H1 (cell line): Measurements from ENCODE around the gene ZNF804B. TPM values are rescaled to one million over a fixed set of nuclear protein-coding genes. Genes with fewer than 3 reads are reported as not detected.

Source experiments
- CTCF ChIA-PET: fragments of 300-600 bp; sonication (Branson Sonifier 250); formaldehyde crosslinking; loops from one replicate; lab custom pipeline; 2021; ENCODE audit not compliant: partially characterized antibody; lab: Charles Lee
- POLR2A ChIA-PET: fragments of 300-600 bp; sonication (Branson Sonifier 250); formaldehyde crosslinking; loops from one replicate; lab custom pipeline; 2021; ENCODE audit warnings: inconsistent platforms; ENCODE audit not compliant: partially characterized antibody; lab: Charles Lee
- DNase-seq, 2 experiments: peaks; one replicate each; pipeline versions ENCODE4 v3.0.0 to v3.0.0-alpha.2; 2010 to 2022; ENCODE audit warnings: low spot score in 2 of 2, low read depth in 1 of 2, mixed read lengths in 1 of 2
- FAIRE-seq: peaks from 2 replicates; lab custom pipeline; 2011; peaks lifted over from hg19 to GRCh38; lab: Jason Lieb, UNC
- H2AFZ ChIP-seq: 2 replicates; pipeline ENCODE4 v1.8.1; 2012; ENCODE audit warnings: low read length, inconsistent platforms
- H2AK5ac ChIP-seq: 2 replicates; pipeline ENCODE4 v1.6.1; 2013; ENCODE audit warnings: low read depth, low read length
- H2BK120ac ChIP-seq: replicated peaks from 2 replicates; pipeline ENCODE3; 2013; ENCODE audit warnings: low read depth, low read length, inconsistent platforms
- H2BK12ac ChIP-seq: 2 replicates; pipeline ENCODE4 v1.6.1; 2013; ENCODE audit warnings: low read depth, low read length
- H2BK15ac ChIP-seq: 2 replicates; pipeline ENCODE4 v1.6.1; 2013; ENCODE audit warnings: low read length
- H2BK20ac ChIP-seq: 2 replicates; pipeline ENCODE4 v1.6.1; 2013; ENCODE audit warnings: low read length
- H2BK5ac ChIP-seq: 2 replicates; pipeline ENCODE4 v1.6.1; 2013; ENCODE audit warnings: low read depth, low read length
- H3K14ac ChIP-seq: 2 replicates; pipeline ENCODE4 v1.6.1; 2013; ENCODE audit warnings: inconsistent platforms; ENCODE audit not compliant: insufficient read length
- H3K18ac ChIP-seq: 2 replicates; pipeline ENCODE4 v1.6.1; 2013; ENCODE audit warnings: low read length; ENCODE audit errors: extremely low read depth
- H3K23ac ChIP-seq: 2 replicates; pipeline ENCODE4 v1.6.1; 2013; ENCODE audit warnings: inconsistent platforms; ENCODE audit not compliant: insufficient read length
- H3K23me2 ChIP-seq: 2 replicates; pipeline ENCODE4 v1.6.1; 2013; ENCODE audit warnings: low read depth, low read length
- H3K27ac ChIP-seq: 2 replicates; pipeline ENCODE4 v1.6.1; 2011; ENCODE audit warnings: low read depth, low read length, inconsistent platforms
- H3K27me3 ChIP-seq, 4 experiments: replicated peaks in 1 of 4; 1 replicate in 1 of 4; 2 replicates in 3 of 4; pipeline versions ENCODE4 v1.6.1 to v1.8.1; 2011 to 2013; ENCODE audit warnings: low read length in 3 of 4, mild to moderate bottlenecking in 3 of 4, inconsistent platforms in 2 of 4, mixed read lengths in 2 of 4, moderate library complexity in 1 of 4; ENCODE audit not compliant: control insufficient read depth in 3 of 4, insufficient read depth in 3 of 4; ENCODE audit errors: extremely low read depth in 1 of 4
- H3K36me3 ChIP-seq, 4 experiments: 2 replicates each; pipeline versions ENCODE4 v1.6.1 to v1.8.1; 2011 to 2013; ENCODE audit warnings: mild to moderate bottlenecking in 4 of 4, low read length in 3 of 4, moderate library complexity in 2 of 4, control low read depth in 1 of 4, inconsistent platforms in 1 of 4; ENCODE audit not compliant: insufficient read depth in 4 of 4, control insufficient read depth in 2 of 4
- H3K4ac ChIP-seq: replicated peaks from 2 replicates; pipeline ENCODE3; 2013; ENCODE audit warnings: low read length, low read depth, mixed read lengths, inconsistent platforms; ENCODE audit not compliant: insufficient read length
- H3K4me1 ChIP-seq, 4 experiments: replicated peaks in 1 of 4; 1 replicate in 1 of 4; 2 replicates in 3 of 4; pipeline versions ENCODE4 v1.6.1 to v1.8.1; 2011 to 2013; ENCODE audit warnings: low read length in 3 of 4, inconsistent platforms in 2 of 4, mixed read lengths in 1 of 4; ENCODE audit not compliant: insufficient read depth in 4 of 4, control insufficient read depth in 3 of 4
- H3K4me2 ChIP-seq, 2 experiments: 2 replicates each; pipeline versions ENCODE4 v1.6.1 to v1.8.1; 2011 to 2013; ENCODE audit warnings: low read depth in 2 of 2, low read length in 2 of 2, control low read depth in 1 of 2, inconsistent platforms in 1 of 2, mild to moderate bottlenecking in 1 of 2; ENCODE audit not compliant: insufficient read depth in 1 of 2
- H3K4me3 ChIP-seq, 4 experiments: fragments of 200-600, 300-600 bp in 1 of 4; sonication (generic), shearing (Covaris generic), sonication (Bioruptor Twin) in 1 of 4; 2 replicates each; pipeline versions ENCODE4 v1.5.1 to v1.8.1; 2011 to 2016; ENCODE audit warnings: low read length in 4 of 4, low read depth in 3 of 4, control low read depth in 2 of 4, inconsistent platforms in 2 of 4, mild to moderate bottlenecking in 2 of 4, mixed read lengths in 1 of 4, moderate library complexity in 1 of 4; ENCODE audit not compliant: insufficient read depth in 2 of 4; ENCODE audit errors: extremely low read depth in 1 of 4
- H3K56ac ChIP-seq: replicated peaks from 2 replicates; pipeline ENCODE3; 2013; ENCODE audit warnings: low read depth, mild to moderate bottlenecking, mixed read lengths, low read length, inconsistent platforms; ENCODE audit not compliant: insufficient read length
- H3K79me1 ChIP-seq: 2 replicates; pipeline ENCODE4 v1.6.1; 2013; ENCODE audit warnings: low read depth, low read length, control low read depth
- H3K79me2 ChIP-seq, 2 experiments: 2 replicates each; pipeline versions ENCODE4 v1.6.1 to v1.8.1; 2012 to 2013; ENCODE audit warnings: low read length in 2 of 2, mild to moderate bottlenecking in 2 of 2, inconsistent platforms in 1 of 2; ENCODE audit not compliant: insufficient read depth in 2 of 2, control insufficient read depth in 1 of 2
- H3K9ac ChIP-seq, 4 experiments: replicated peaks in 1 of 4; 1 replicate in 1 of 4; 2 replicates in 3 of 4; pipeline versions ENCODE4 v1.6.1 to v1.8.1; 2011 to 2013; ENCODE audit warnings: low read depth in 3 of 4, low read length in 3 of 4, control low read depth in 2 of 4, mild to moderate bottlenecking in 2 of 4, moderate library complexity in 2 of 4, inconsistent platforms in 1 of 4; ENCODE audit errors: extremely low read depth in 1 of 4
- H3K9me3 ChIP-seq, 2 experiments: 2 replicates each; pipeline versions ENCODE4 v1.6.1 to v1.8.1; 2012 to 2013; ENCODE audit warnings: mild to moderate bottlenecking in 2 of 2, moderate library complexity in 2 of 2, control low read depth in 1 of 2, inconsistent platforms in 1 of 2, low read depth in 1 of 2, low read length in 1 of 2, mixed read lengths in 1 of 2; ENCODE audit not compliant: insufficient read depth in 2 of 2
- H4K20me1 ChIP-seq, 2 experiments: replicated peaks in 1 of 2; 2 replicates each; pipeline versions ENCODE3 to v1.8.1; 2011 to 2013; ENCODE audit warnings: inconsistent platforms in 2 of 2, low read length in 2 of 2, mild to moderate bottlenecking in 1 of 2; ENCODE audit not compliant: insufficient read depth in 2 of 2, control insufficient read depth in 1 of 2
- H4K5ac ChIP-seq: 2 replicates; pipeline ENCODE4 v1.6.1; 2013; ENCODE audit warnings: low read length, low read depth, mixed read lengths, inconsistent platforms; ENCODE audit not compliant: insufficient read length
- H4K8ac ChIP-seq: 2 replicates; pipeline ENCODE4 v1.8.0; 2013; ENCODE audit warnings: mild to moderate bottlenecking, moderate library complexity, low read length, inconsistent platforms; ENCODE audit not compliant: insufficient read depth; ENCODE audit errors: extremely low read depth
- H4K91ac ChIP-seq: replicated peaks from 2 replicates; pipeline ENCODE3; 2013; ENCODE audit warnings: low read length, mixed read lengths, inconsistent platforms; ENCODE audit not compliant: insufficient read length
- ATF3 ChIP-seq: IDR thresholded peaks from 2 replicates; pipeline ENCODE4 v1.6.1; 2011; ENCODE audit warnings: low read depth, mild to moderate bottlenecking, low read length; ENCODE audit not compliant: insufficient read depth
- BRCA1 ChIP-seq: IDR thresholded peaks from 2 replicates; pipeline ENCODE4 v1.6.1; 2012; ENCODE audit warnings: low read depth, low read length, improper control_type of control experiment
- CBX5 ChIP-seq: fragments of 300-800, 300-1000 bp; sonication (generic); IDR thresholded peaks from 2 replicates; pipeline ENCODE4 v1.7.1; 2016; ENCODE audit warnings: antibody characterized with exemption, low read length, low read depth
- EP300 ChIP-seq, 2 experiments: IDR thresholded peaks; 1 replicate in 1 of 2; 2 replicates in 1 of 2; pipeline ENCODE4 v1.6.1; 2011 to 2012; ENCODE audit warnings: low read depth in 2 of 2, low read length in 2 of 2, mild to moderate bottlenecking in 2 of 2, borderline replicate concordance in 1 of 2, inconsistent platforms in 1 of 2, moderate library complexity in 1 of 2
- FOSL1 ChIP-seq: IDR thresholded peaks from 2 replicates; pipeline ENCODE4 v1.6.1; 2011; ENCODE audit warnings: mild to moderate bottlenecking, low read depth, low read length, moderate library complexity; ENCODE audit not compliant: insufficient read depth
- GABPA ChIP-seq: IDR thresholded peaks from 2 replicates; pipeline ENCODE4 v1.6.1; 2011; ENCODE audit warnings: mild to moderate bottlenecking, low read length, moderate library complexity, borderline replicate concordance; ENCODE audit not compliant: insufficient read depth
- JUND ChIP-seq: IDR thresholded peaks from 2 replicates; pipeline ENCODE4 v1.6.1; 2011; ENCODE audit warnings: mild to moderate bottlenecking, improper control_type of control experiment, low read length
- MAX ChIP-seq: IDR thresholded peaks from 2 replicates; pipeline ENCODE4 v1.6.1; 2012; ENCODE audit warnings: inconsistent platforms
- POLR2AphosphoS5 ChIP-seq: IDR thresholded peaks from 2 replicates; pipeline ENCODE4 v1.6.1; 2011; ENCODE audit warnings: low read depth, low read length
- RAD21 ChIP-seq, 2 experiments: IDR thresholded peaks in 1 of 2; conservative IDR thresholded peaks in 1 of 2; 2 replicates each; pipeline ENCODE4 v1.6.1; 2011; ENCODE audit warnings: low read depth in 2 of 2, low read length in 2 of 2, improper control_type of control experiment in 1 of 2, inconsistent platforms in 1 of 2, mild to moderate bottlenecking in 1 of 2, moderate library complexity in 1 of 2
- RXRA ChIP-seq: IDR thresholded peaks from 2 replicates; pipeline ENCODE4 v1.6.1; 2011; ENCODE audit warnings: low read depth, mild to moderate bottlenecking, low read length, moderate library complexity; ENCODE audit not compliant: insufficient read depth
- SIX5 ChIP-seq: IDR thresholded peaks from 2 replicates; pipeline ENCODE4 v1.6.1; 2011; ENCODE audit warnings: mild to moderate bottlenecking, low read depth, low read length
- SUZ12 ChIP-seq: fragments of 200-600 bp; sonication (generic); IDR thresholded peaks from 2 replicates; pipeline ENCODE4 v1.6.1; 2012; ENCODE audit warnings: mild to moderate bottlenecking, inconsistent platforms, low read length, moderate library complexity, mixed read lengths
- TEAD4 ChIP-seq: IDR thresholded peaks from 2 replicates; pipeline ENCODE4 v1.6.1; 2012; ENCODE audit warnings: low read depth, low read length, inconsistent platforms, mixed read lengths
- WGBS, 2 experiments: shearing (Covaris generic) in 1 of 2; methylation state at CpG; one replicate each; pipeline versions ENCODE4 v1.1.6 to v1.1.7; 2013 to 2015; ENCODE audit warnings: low lambda C conversion rate in 2 of 2, mixed read lengths in 2 of 2, inconsistent platforms in 1 of 2, low coverage in 1 of 2, missing lambda C conversion rate in 1 of 2; ENCODE audit not compliant: insufficient replicate concordance in 2 of 2, insufficient coverage in 1 of 2, insufficient read length in 1 of 2; ENCODE audit errors: extremely low coverage in 1 of 2, missing lambda C conversion rate in 1 of 2; 5-methylcytosine and 5-hydroxymethylcytosine counted together
- polyA plus RNA-seq, 7 experiments: library from polyadenylated mRNA; depleted of rRNA in 3 of 7; stranded (reverse) in 5 of 7; unstranded in 2 of 7; fragments of >200 nt in 5 of 7; fragments of 200-250 nt in 2 of 7; gene quantifications; 1 replicate in 5 of 7; 2 replicates in 1 of 7; 4 replicates in 1 of 7; pipeline versions ENCODE4 v1.2.1 to v1.2.3, GENCODE V29; 2011 to 2013; ENCODE audit warnings: missing spikeins in 2 of 7, mixed read lengths in 2 of 7
- total RNA-seq: library from RNA; stranded (reverse); fragmentation: NEBNext Ultra II Directional; extraction: Animal tissue kit (Norgen Biotek cat#: 25700); gene quantifications from 2 replicates; pipeline ENCODE4 v1.2.1, GENCODE V29; 2021

Gene ZNF804B
- total and polyA plus RNA-seq, 2 of the 8 experiments (the other 6 are each of a cell fraction or from before 2014, with no cell fraction given): not detected

- POLR2A ChIA-PET: no interaction called here
- H3K23me2 ChIP-seq: no peaks in the 10 kb centered on the region
- no peak overlapping the region for H2BK20ac ChIP-seq
- H3K23ac ChIP-seq: no peak overlapping the region
- no peak overlapping the region for H2BK12ac ChIP-seq
- H2BK5ac ChIP-seq: no peak overlapping the region
- no peak overlapping the region for H2AFZ ChIP-seq
- H3K14ac ChIP-seq: no peak overlapping the region
- H3K9ac ChIP-seq: no peak overlapping the region
- FAIRE-seq: no peak
- H3K79me1 ChIP-seq: no peaks in the 10 kb centered on the region
- no peaks in the 10 kb centered on the region for H4K20me1 ChIP-seq
- WGBS, 2 experiments: 90% methylated on average over 5 of the region's 5 CpGs; no CpG with 5 or more reads in 1 of the 2 experiments
- no peak overlapping the region for H3K18ac ChIP-seq
- no peak overlapping the region for H3K56ac ChIP-seq
- no peaks in the 10 kb centered on the region for H3K79me2 ChIP-seq
- no peak overlapping the region for H2BK120ac ChIP-seq
- no peak overlapping the region for H3K4ac ChIP-seq
- H3K36me3 ChIP-seq: no peaks in the 10 kb centered on the region
- no peak overlapping the region for H2AK5ac ChIP-seq
- H3K27ac ChIP-seq: no peak overlapping the region
- no peak for DNase-seq
- H3K4me3 ChIP-seq: no peak overlapping the region
- CTCF ChIA-PET: no interaction called here
- no peak overlapping the region for H3K4me2 ChIP-seq
- H3K4me1 ChIP-seq: no peaks in the 10 kb centered on the region
- no peak overlapping the region for H4K5ac ChIP-seq
- no peak overlapping the region for H2BK15ac ChIP-seq
- no peak overlapping the region for H4K8ac ChIP-seq
- H3K9me3 ChIP-seq: peaks cover 16 to 17% of the 10 kb centered on the region in 2 experiments
- H4K91ac ChIP-seq: no peak overlapping the region
- no peaks in the 10 kb centered on the region for H3K27me3 ChIP-seq
- TF ChIP-seq ATF3 (no peak), CBX5 (no peak), TEAD4 (no peak), MAX (no peak), RXRA (no peak), SIX5 (no peak), SUZ12 (no peak), EP300 (IDR thresholded peaks at IDR 0.05; ENCODE audit: borderline replicate concordance in 1 of 2, low read depth in 2 of 2, low read length in 2 of 2) (no peak), JUND (no peak), POLR2AphosphoS5 (no peak), GABPA (no peak), BRCA1 (no peak), FOSL1 (no peak), RAD21 (IDR thresholded peaks at IDR 0.05 in 1 of 2, conservative IDR thresholded peaks at IDR 0.05 in 1 of 2; ENCODE audit: low read depth in 2 of 2, low read length in 2 of 2) (no peak)
Measured at GRCh38 chr7:89012016-89012415, 252.5 kb downstream of the ZNF804B start.
